Muscle layer of colon (tissue), 2 donors: Measurements from ENCODE around the gene CXorf66.

Source experiments
- H3K27ac ChIP-seq: one replicate; pipeline ENCODE4 v1.7.0; 2013; ENCODE audit warnings: low read depth, mild to moderate bottlenecking, low read length, moderate library complexity
- H3K27me3 ChIP-seq, 2 donors: one replicate each; pipeline ENCODE4 v1.7.0; 2013; ENCODE audit warnings: low read length in 2 of 2, mild to moderate bottlenecking in 2 of 2; ENCODE audit not compliant: insufficient read depth in 2 of 2, control insufficient read depth in 1 of 2
- H3K36me3 ChIP-seq: one replicate; pipeline ENCODE4 v1.7.0; 2013; ENCODE audit warnings: mild to moderate bottlenecking, low read length; ENCODE audit not compliant: insufficient read depth
- H3K4me1 ChIP-seq: one replicate; pipeline ENCODE4 v1.7.0; 2013; ENCODE audit warnings: mild to moderate bottlenecking, low read length; ENCODE audit not compliant: insufficient read depth
- H3K4me3 ChIP-seq, 2 donors: one replicate each; pipeline ENCODE4 v1.7.0; 2013; ENCODE audit warnings: low read length in 2 of 2, low read depth in 1 of 2, mild to moderate bottlenecking in 1 of 2, moderate library complexity in 1 of 2
- H3K9ac ChIP-seq: one replicate; pipeline ENCODE4 v1.7.0; 2013; ENCODE audit warnings: low read length
- H3K9me3 ChIP-seq: one replicate; pipeline ENCODE4 v1.7.0; 2013; ENCODE audit warnings: mild to moderate bottlenecking, low read length
- donor health status: abdominal sarcoma.
- donor health status: Adenocarcinoma of cecum.

Gene CXorf66

GRCh38 chrX:139945075-139945474 is 20.2 kb downstream of the CXorf66 start:
- Histone ChIP-seq H3K4me1 (no peaks in the 10 kb centered on the region), H3K4me3 (no peak overlapping the region), H3K27me3 (no peaks in the 10 kb centered on the region), H3K27ac (no peak overlapping the region), H3K9me3 (no peaks in the 10 kb centered on the region), H3K36me3 (no peaks in the 10 kb centered on the region), H3K9ac (no peak overlapping the region)

GRCh38 chrX:139936259-139936658 is 29.1 kb downstream of the CXorf66 start:
- no peaks in the 10 kb centered on the region for H3K4me1 ChIP-seq
- peaks cover 0 to 4% of the 10 kb centered on the region in 2 donors for H3K27me3 ChIP-seq
- no peaks in the 10 kb centered on the region for H3K9me3 ChIP-seq
- H3K36me3 ChIP-seq: no peaks in the 10 kb centered on the region
- H3K27ac ChIP-seq: no peak overlapping the region
- H3K4me3 ChIP-seq: no peak overlapping the region
- no peak overlapping the region for H3K9ac ChIP-seq

GRCh38 chrX:139933904-139934303 is 31.4 kb downstream of the CXorf66 start:
- Histone ChIP-seq H3K27ac (peak overlapping the region; percentile 36), H3K9me3 (no peaks in the 10 kb centered on the region), H3K4me1 (peaks cover 4% of the 10 kb centered on the region), H3K27me3 (peaks cover 0 to 4% of the 10 kb centered on the region in 2 donors), H3K9ac (peak overlapping the region; percentile 63), H3K36me3 (no peaks in the 10 kb centered on the region), H3K4me3 (peak overlapping the region in 1 of 2 donors; percentile 63)

GRCh38 chrX:139932901-139933796 is 32.2 kb downstream of the CXorf66 start, which contains the start of gene ATP11C:
Gene ATP11C, minus strand, starts transcription at chrX:139933053. Its CDS starts 1,011 bp downstream, at chrX:139932042.
- Histone ChIP-seq H3K27ac (peak within 1 kb of the TSS; percentile 70), H3K36me3 (no peaks in the 10 kb centered on the region), H3K27me3 (peaks cover 0 to 4% of the 10 kb centered on the region in 2 donors), H3K9ac (peak within 1 kb of the TSS; percentile 63), H3K9me3 (no peaks in the 10 kb centered on the region), H3K4me3 (peak within 1 kb of the TSS; percentile 36 to 63), H3K4me1 (peaks cover 4% of the 10 kb centered on the region)

DNA sequence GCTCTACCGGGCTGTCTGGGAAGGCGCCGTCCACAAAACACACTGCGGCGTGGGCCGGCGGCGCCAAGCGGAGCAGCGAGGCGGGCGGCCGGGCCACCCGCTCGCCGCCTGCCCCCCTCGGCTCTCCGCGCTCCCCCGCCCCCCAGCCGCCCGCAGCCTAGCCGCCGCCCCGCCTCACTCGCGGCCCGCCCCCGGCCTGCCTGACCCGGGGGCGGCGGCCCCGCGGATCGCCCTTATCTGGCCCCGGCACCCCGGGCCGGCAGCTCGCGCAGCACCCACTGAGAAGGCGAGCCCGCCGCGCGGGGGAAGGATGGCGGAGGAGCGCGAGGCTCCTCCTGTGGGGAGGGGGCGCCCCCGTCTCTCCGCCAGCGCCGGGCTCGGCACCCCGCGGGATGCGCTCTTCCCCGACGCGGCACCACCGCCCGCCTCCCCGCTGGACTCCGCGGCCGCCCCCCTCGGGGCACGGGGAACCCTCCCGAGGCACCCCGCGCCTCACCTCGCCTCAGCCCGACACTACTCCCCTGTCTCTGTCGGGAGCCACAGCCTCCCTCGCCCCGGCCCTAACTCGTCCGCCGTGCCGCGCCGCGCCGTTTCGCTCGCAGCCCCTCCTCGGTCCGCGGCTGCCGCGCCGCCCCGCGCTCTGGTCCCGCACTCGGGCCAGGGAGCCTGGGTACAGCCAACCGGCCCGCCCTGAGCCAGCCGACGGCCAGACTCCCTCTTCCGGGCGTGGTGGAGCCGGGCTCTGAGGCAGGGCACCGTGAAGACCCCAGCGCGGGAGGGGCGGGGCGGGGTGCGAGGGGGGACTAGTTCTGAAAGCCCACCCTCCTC is 33.0 kb downstream of the CXorf66 start:
- H3K9me3 ChIP-seq: no peaks in the 10 kb centered on the region
- H3K4me3 ChIP-seq: peak overlapping the region; percentile 24 to 57
- H3K36me3 ChIP-seq: no peaks in the 10 kb centered on the region
- H3K27ac ChIP-seq: peak overlapping the region; percentile 70
- H3K9ac ChIP-seq: no peak overlapping the region
- H3K27me3 ChIP-seq: peaks cover 0 to 4% of the 10 kb centered on the region in 2 donors
- peaks cover 4% of the 10 kb centered on the region for H3K4me1 ChIP-seq

- Histone ChIP-seq H3K4me3 (peak overlapping the region; percentile 30 to 57), H3K27ac (peak overlapping the region; percentile 70), H3K27me3 (no peaks in the 10 kb centered on the region), H3K4me1 (peaks cover 4% of the 10 kb centered on the region), H3K9ac (no peak overlapping the region), H3K36me3 (no peaks in the 10 kb centered on the region), H3K9me3 (no peaks in the 10 kb centered on the region)
Measured at GRCh38 chrX:139931646-139932072, 33.7 kb downstream of the CXorf66 start.

GRCh38 chrX:139930916-139931645 is 34.2 kb downstream of the CXorf66 start:
- Histone ChIP-seq H3K27ac (peak overlapping the region; percentile 70), H3K9ac (no peak overlapping the region), H3K9me3 (no peaks in the 10 kb centered on the region), H3K36me3 (no peaks in the 10 kb centered on the region), H3K4me3 (peak overlapping the region; percentile 16 to 57), H3K27me3 (no peaks in the 10 kb centered on the region), H3K4me1 (peaks cover 4% of the 10 kb centered on the region)

- Histone ChIP-seq H3K9ac (no peak overlapping the region), H3K27ac (no peak overlapping the region), H3K9me3 (no peaks in the 10 kb centered on the region), H3K4me1 (peaks cover 4% of the 10 kb centered on the region), H3K36me3 (no peaks in the 10 kb centered on the region), H3K4me3 (no peak overlapping the region), H3K27me3 (no peaks in the 10 kb centered on the region)
Measured at GRCh38 chrX:139930401-139930800, 34.9 kb downstream of the CXorf66 start.

GRCh38 chrX:139929876-139930275 is 35.4 kb downstream of the CXorf66 start:
- H3K4me3 ChIP-seq: no peak overlapping the region
- H3K9me3 ChIP-seq: no peaks in the 10 kb centered on the region
- no peak overlapping the region for H3K9ac ChIP-seq
- peaks cover 4% of the 10 kb centered on the region for H3K4me1 ChIP-seq
- H3K27me3 ChIP-seq: no peaks in the 10 kb centered on the region
- no peaks in the 10 kb centered on the region for H3K36me3 ChIP-seq
- H3K27ac ChIP-seq: no peak overlapping the region

DNA sequence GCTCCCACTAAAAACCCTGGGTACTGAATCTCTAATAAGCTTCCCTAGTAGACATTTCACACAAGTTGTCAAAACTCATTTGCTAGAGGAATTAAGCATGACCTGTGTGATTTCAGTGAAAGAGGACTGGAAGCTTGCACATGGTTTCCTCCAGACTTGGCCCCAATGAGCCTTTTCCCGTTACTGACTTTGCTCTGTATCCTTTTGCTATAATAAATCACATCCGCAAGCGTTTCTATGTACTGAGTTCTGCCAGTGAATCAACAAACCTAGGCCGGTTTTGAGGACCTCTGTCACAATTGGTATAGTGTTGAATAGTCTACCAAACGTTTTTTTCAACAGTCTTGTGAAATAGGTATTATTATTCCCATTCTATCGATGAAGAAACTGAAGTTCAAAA is 40.6 kb downstream of the CXorf66 start:
- Histone ChIP-seq H3K4me1 (no peaks in the 10 kb centered on the region), H3K4me3 (no peak overlapping the region), H3K9ac (no peak overlapping the region), H3K36me3 (no peaks in the 10 kb centered on the region), H3K9me3 (no peaks in the 10 kb centered on the region), H3K27me3 (no peaks in the 10 kb centered on the region), H3K27ac (no peak overlapping the region)
